Heart right ventricle (tissue), 16 donors: ENCODE measurements around the gene ACOX3. TPM values are rescaled to one million over a fixed set of nuclear protein-coding genes. Genes with fewer than 3 reads are reported as not detected.

Source experiments
- ATAC-seq, 8 donors: fragments of 200-7000 bp; cut with Tn5 transposase; one replicate each; pipeline ENCODE4 v1.9.1; 2020; ENCODE audit warnings: mild to moderate bottlenecking in 8 of 8, moderate library complexity in 8 of 8, moderate number of reproducible peaks in 1 of 8
- DNase-seq, 2 donors: peaks; one replicate each; pipeline ENCODE4 v3.0.0-alpha.2; 2020
- H3K27ac ChIP-seq, 10 donors: fragments of 200-600 bp; sonication (generic) in 2 of 10; one replicate each; pipeline versions ENCODE4 v1.5.0 to v1.8.0; 2020 to 2022; ENCODE audit warnings: mild to moderate bottlenecking in 3 of 10
- H3K27me3 ChIP-seq, 7 donors: fragments of 200-600 bp; one replicate each; pipeline ENCODE4 v1.8.0; 2021 to 2022; ENCODE audit warnings: mild to moderate bottlenecking in 2 of 7
- H3K36me3 ChIP-seq, 9 donors: fragments of 200-600 bp; sonication (generic) in 1 of 9; one replicate each; pipeline versions ENCODE4 v1.5.0 to v1.8.0; 2020 to 2022; ENCODE audit warnings: mild to moderate bottlenecking in 2 of 9
- H3K4me1 ChIP-seq, 9 donors: fragments of 200-600 bp; sonication (generic) in 1 of 9; one replicate each; pipeline versions ENCODE4 v1.5.0 to v1.8.0; 2020 to 2022; ENCODE audit warnings: mild to moderate bottlenecking in 4 of 9
- H3K4me3 ChIP-seq, 10 donors: fragments of 200-600 bp; sonication (generic) in 2 of 10; one replicate each; pipeline versions ENCODE4 v1.5.0 to v1.8.0; 2020 to 2022; ENCODE audit warnings: mild to moderate bottlenecking in 7 of 10, moderate library complexity in 2 of 10
- H3K9me3 ChIP-seq, 11 donors: fragments of 200-600 bp in 10 of 11; sonication (generic) in 2 of 11; one replicate each; pipeline versions ENCODE4 v1.5.0 to v1.8.0; 2013 to 2022; ENCODE audit warnings: mild to moderate bottlenecking in 2 of 11, control low read depth in 1 of 11, moderate library complexity in 1 of 11
- CTCF ChIP-seq, 9 donors: fragments of 200-600 bp; sonication (generic) in 2 of 9; IDR thresholded peaks; one replicate each; pipeline versions ENCODE4 v1.5.0 to v1.8.0; 2021 to 2022; ENCODE audit warnings: antibody characterized with exemption in 9 of 9, mild to moderate bottlenecking in 5 of 9, moderate library complexity in 1 of 9
- WGBS, 2 donors: extraction: QIAGEN DNeasy Blood & Tissue Kit; methylation state at CpG; one replicate each; pipeline ENCODE4 v1.1.7; 2013; ENCODE audit warnings: inconsistent platforms in 1 of 2; 5-methylcytosine and 5-hydroxymethylcytosine counted together
- intact Hi-C, 10 donors: fragments of 100-400 bp; cut with DNase I; formaldehyde crosslinking; loops; one replicate each; pipeline versions ENCODE4 v1.11.1 to v1.14.2; 2022
- polyA plus RNA-seq, 2 donors: library from polyadenylated mRNA; stranded (reverse); fragments of 200-250 nt; gene quantifications; one replicate each; pipeline ENCODE4 v1.2.3, GENCODE V29; 2013
- total RNA-seq, 10 donors: library from RNA; stranded (reverse); fragmentation: NEBNext Ultra II Directional in 3 of 10; extraction: Animal tissue kit (Norgen Biotek cat#: 25700) in 3 of 10; gene quantifications; one replicate each; pipeline versions ENCODE4 v1.2.1 to v1.2.4, GENCODE V29; 2021 to 2023
- donor health status: Arrhythmogenic right ventricular cardiomyopathy.
- donor health status: ischemic (EF 13 %, LVEDD 7.1; RV severe dilation, severe dysfunction).
- donor health status: healthy with polysubstance abuse.
- donor health status: DM: no; HTN: yes; CAD: no.
- donor health status: DM: no; HTN: no; CAD: no.
- donor health status: ischemic (EF 25% LVEDD 6.9; RV normal size, moderate dysfunction).
- donor health status: ischemic (EF 25% LVEDD 5.7; RV mildly dilated, moderate dysfunction).
- donor health status: healthy.
- donor health status: DM: yes; HTN: yes; CAD: no.
- donor health status: Ischemic cardiomyopathy.
- donor health status: ischemic (EF 35%, LVEDD 5.7; RV mildly dilated, moderate dysfunction).
- donor health status: nonischemic (EF 11% LVEDD 7.7; RV severe dilation, severe dysfunction).
- donor health status: DM: yes; HTN: yes; CAD: no.
- donor health status: PGD.
- donor health status: ischemic (EF 29% LVEDD 5.4; RV normal size, mild dysfunction).
- donor health status: nonischemic (EF 23%, LVEDD 6.1; RV moderate dilation, normal function).

The ACOX3 gene
- total and polyA plus RNA-seq, 12 donors, result 17.9 to 28.9 (median 25.4) TPM

DNA sequence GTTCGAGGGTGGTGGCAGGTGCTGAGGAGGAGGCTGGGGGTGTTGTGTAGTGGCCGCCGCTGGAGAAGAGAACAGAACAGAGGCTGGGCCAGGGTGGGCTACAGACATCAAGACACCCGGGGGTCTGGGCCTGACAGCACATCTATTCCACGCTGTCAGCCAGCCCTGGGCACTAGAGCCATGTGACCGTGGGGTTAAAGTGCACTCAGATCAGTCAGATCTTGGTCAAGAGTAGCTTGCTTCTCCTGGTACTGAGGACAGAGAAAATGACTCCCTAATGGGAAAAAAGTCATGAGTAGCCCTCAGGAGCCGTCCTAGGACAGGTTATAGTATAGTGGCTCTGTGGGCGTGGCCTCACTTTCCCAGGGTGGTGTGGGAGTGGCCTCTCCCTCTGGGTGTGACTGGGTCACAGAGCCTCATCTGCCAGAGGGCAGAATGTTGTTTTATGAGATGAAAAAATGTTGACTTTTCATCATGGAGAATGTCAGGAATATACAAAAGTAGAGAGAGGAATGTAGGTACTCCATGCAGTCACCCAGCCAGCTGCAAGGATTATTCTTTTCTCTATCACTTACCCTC is 19.4 kb upstream of the ACOX3 start:
- intact Hi-C loops, result no loop called here
- no peak for TF ChIP-seq CTCF (IDR thresholded peaks at IDR 0.05)
- WGBS, 2 donors, result 85 to 87% methylated on average over 8 of the region's 8 CpGs
- Histone ChIP-seq H3K4me3 (no peak overlapping the region), H3K36me3 (peaks cover 0 to 100% (median 33%) of the 10 kb centered on the region in 9 donors), H3K9me3 (no peaks in the 10 kb centered on the region), H3K4me1 (no peaks in the 10 kb centered on the region), H3K27ac (no peak overlapping the region), H3K27me3 (no peaks in the 10 kb centered on the region)
- DNase-seq (no peak), ATAC-seq (no peak)

- Histone ChIP-seq H3K27me3 (no peaks in the 10 kb centered on the region), H3K4me3 (no peak overlapping the region), H3K36me3 (peaks cover 0 to 100% (median 54%) of the 10 kb centered on the region in 9 donors), H3K27ac (no peak overlapping the region), H3K4me1 (no peaks in the 10 kb centered on the region), H3K9me3 (no peaks in the 10 kb centered on the region)
- DNase-seq (no peak), ATAC-seq (no peak)
- WGBS, 2 donors, result 81 to 83% methylated on average over 9 of the region's 9 CpGs
- intact Hi-C loops, result no loop called here
- no peak for TF ChIP-seq CTCF (IDR thresholded peaks at IDR 0.05)
These were observed 17.2 kb upstream of the ACOX3 start for GRCh38 chr4:8457646-8458252.

- Histone ChIP-seq H3K36me3 (peaks cover 0 to 100% (median 58%) of the 10 kb centered on the region in 9 donors), H3K4me3 (no peak overlapping the region), H3K27me3 (no peaks in the 10 kb centered on the region), H3K27ac (no peak overlapping the region), H3K4me1 (peaks cover 0 to 22% (median 5%) of the 10 kb centered on the region in 9 donors), H3K9me3 (no peaks in the 10 kb centered on the region)
- intact Hi-C loops, result no loop called here
- no peak for ATAC-seq
- WGBS, 2 donors, result 91% methylated on average over 3 of the region's 3 CpGs
- TF ChIP-seq CTCF (IDR thresholded peaks at IDR 0.05), result no peak
- no peak for DNase-seq
These were observed 13.4 kb upstream of the ACOX3 start for GRCh38 chr4:8453957-8454356.

- TF ChIP-seq CTCF (IDR thresholded peaks at IDR 0.05), result no peak
- H3K27ac ChIP-seq, result peak overlapping the region in 8 of 10 donors; percentile 0 to 68 (median 34)
- peaks cover 0 to 22% (median 5%) of the 10 kb centered on the region in 9 donors for H3K4me1 ChIP-seq
- intact Hi-C loops, result no loop called here
- H3K27me3 ChIP-seq, result no peaks in the 10 kb centered on the region
- DNase-seq, result no peak
- H3K36me3 ChIP-seq, result peaks cover 0 to 100% (median 55%) of the 10 kb centered on the region in 9 donors
- H3K9me3 ChIP-seq, result no peaks in the 10 kb centered on the region
- peak; percentile 52 to 85 (median 78) for ATAC-seq
- no peak overlapping the region for H3K4me3 ChIP-seq
- 72 to 85% methylated on average over 11 of the region's 11 CpGs for WGBS, 2 donors
These were observed 11.1 kb upstream of the ACOX3 start for GRCh38 chr4:8451440-8452182.
